GM18511 (cell line): ENCODE measurements around the gene TRIM36.
A peak's percentile ranks its signal among the peaks of the same experiment; 100 is the strongest.

Source experiments
- ATAC-seq: cut with Tn5 transposase; IDR thresholded peaks from one replicate; pipeline ENCODE4 v1.9.1; 2021; ENCODE audit warnings: mild to moderate bottlenecking, moderate library complexity; ENCODE audit not compliant: unreplicated experiment

TRIM36 gene

GRCh38 chr5:115169487-115170133 is at the start of gene TRIM36:
Gene TRIM36, minus strand, starts transcription at chr5:115169908. Its CDS starts 274 bp downstream, at chr5:115169634.
- ATAC-seq = peak; percentile 98

- ATAC-seq = no peak
These were observed 44.8 kb upstream of the TRIM36 start for GRCh38 chr5:115214541-115214940.

- ATAC-seq = peak; percentile 100
These were observed 39.6 kb upstream of the TRIM36 start for GRCh38 chr5:115209279-115209678.

DNA sequence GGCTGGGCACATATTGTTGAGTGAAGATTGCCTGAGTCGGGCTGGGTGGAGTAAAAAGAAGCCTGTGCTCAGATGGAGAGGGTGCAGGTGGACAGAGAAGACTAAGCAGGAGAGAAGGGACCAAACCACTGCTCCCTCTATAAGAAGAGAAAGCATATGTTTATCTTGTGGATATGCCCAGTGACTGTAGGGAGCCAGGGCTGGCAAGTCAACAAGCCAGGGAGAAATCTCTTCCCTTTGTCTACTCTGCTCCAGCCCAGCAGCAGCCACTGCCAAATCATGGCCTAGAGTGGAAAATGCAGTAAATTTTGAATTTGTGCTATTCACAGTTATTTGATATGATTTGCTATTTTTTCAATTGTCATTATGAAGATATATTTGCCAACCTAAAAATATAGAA is 33.2 kb upstream of the TRIM36 start:
- no peak for ATAC-seq

GRCh38 chr5:115196161-115196560 is 26.5 kb upstream of the TRIM36 start:
- ATAC-seq = no peak

GRCh38 chr5:115194676-115195075 is 25.0 kb upstream of the TRIM36 start:
- ATAC-seq = no peak

DNA sequence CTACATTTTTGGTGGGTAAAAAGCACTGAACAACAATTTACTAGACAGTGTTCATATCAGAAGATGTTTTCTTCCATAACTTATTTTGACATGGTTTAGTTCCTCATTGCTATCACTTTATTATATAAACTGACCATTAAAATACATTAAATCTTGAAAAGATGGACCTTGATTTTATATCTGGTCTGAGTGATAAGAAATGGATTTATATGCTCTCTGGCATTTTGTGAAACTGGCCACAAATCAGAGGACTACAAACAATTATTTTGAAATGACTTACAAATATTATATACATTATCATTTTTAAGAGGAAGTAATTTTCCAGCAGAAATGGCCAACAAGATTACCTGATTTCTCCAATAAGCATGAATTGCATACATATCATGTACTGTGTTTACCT is 23.6 kb upstream of the TRIM36 start:
- ATAC-seq = no peak

DNA sequence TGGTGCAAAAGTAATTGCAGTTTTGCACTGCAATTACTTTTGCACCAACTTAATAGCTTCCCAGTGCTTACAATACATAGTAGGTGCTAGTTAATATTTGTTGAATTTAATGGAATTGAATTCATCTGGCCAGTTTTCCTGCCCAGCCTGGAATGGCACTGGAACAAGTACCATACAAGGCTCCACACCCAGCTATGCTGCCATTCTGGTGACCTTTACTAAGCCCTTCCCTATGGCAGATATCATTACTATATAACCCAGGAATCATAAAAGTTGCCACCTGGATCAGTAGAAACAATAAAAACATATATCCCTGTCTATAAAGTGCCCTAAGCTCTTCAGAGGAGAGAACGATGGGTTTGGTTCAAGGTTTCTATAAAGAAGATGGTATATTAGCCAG is 22.4 kb upstream of the TRIM36 start:
- ATAC-seq = no peak

- ATAC-seq = no peak
These were observed 21.8 kb upstream of the TRIM36 start for GRCh38 chr5:115191474-115192031.

GRCh38 chr5:115190388-115190787 is 20.7 kb upstream of the TRIM36 start:
- no peak for ATAC-seq

GRCh38 chr5:115189866-115190265 is 20.2 kb upstream of the TRIM36 start:
- no peak for ATAC-seq

- no peak for ATAC-seq
These were observed 17.1 kb upstream of the TRIM36 start for GRCh38 chr5:115186794-115187193.

GRCh38 chr5:115184770-115185169 is 15.1 kb upstream of the TRIM36 start:
- no peak for ATAC-seq

GRCh38 chr5:115181757-115182156 is 12.0 kb upstream of the TRIM36 start:
- ATAC-seq = no peak

GRCh38 chr5:115180165-115180709 is 10.5 kb upstream of the TRIM36 start:
- peak; percentile 73 for ATAC-seq

DNA sequence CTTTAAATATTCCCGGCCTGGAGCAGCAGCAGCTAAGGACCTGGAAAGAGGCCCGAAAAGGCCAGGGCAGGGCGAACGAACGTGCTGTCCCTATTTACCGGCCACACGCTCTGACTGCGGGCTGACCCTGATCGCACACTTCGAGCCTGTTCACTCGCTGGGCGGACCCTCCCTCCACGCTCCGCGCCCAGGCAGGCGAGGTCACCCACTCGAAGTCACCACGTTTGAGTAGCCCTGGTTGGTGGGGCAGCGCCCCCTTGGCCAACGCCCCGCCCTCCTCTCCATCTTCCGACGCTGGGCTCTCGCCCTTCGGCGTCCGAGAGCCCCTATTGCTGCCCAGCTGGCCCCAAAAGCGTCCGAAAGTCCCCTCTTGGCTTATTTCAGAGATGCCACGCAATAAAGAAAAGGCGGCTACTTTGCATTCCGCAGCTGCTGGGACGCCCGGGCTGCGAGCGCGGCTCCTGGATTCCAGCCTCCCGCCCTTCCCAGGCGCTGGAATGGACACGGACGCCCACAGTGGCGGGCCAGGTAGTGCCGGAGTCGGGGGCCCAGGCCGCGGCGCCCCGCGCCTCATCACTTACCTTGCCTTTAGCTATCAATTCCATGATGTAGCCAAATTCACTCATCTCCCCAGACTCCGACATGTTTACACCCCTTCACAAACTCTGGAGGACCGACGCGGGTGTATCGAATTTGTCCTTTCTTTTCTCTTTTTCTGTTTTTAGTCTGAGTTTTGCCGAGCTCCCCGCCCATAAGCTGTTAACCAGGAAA is 9.9 kb upstream of the TRIM36 start:
- peak; percentile 32 for ATAC-seq

GRCh38 chr5:115179030-115179393 is 9.3 kb upstream of the TRIM36 start:
- no peak for ATAC-seq

DNA sequence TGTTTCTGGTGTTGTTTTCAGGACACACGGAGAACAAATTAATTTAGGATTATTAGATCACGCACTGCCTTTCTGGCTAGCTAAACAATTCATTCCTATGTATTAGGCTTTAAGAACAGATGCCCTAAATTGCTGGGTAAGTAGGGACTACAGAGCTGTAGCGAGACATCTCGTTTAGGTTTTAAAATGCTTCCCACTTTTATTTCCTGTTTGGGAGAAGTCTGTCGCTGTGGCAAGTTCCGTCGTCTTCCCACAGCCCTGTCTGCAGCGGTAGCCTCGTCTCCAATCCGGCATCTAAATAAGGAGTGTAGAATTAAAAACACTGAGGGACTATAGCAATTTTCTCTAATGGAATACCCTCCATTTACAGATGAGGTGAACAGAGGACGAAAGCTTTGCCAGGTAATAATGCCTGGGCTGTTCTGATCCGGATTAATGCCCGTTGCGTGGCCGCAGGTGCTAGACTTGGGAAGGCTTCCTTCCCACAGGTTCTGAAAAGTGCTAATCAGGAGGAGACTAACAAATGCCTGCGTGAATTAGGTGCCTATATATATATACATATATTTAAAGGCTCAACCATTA is 1.3 kb upstream of the TRIM36 start:
- no peak for ATAC-seq

GRCh38 chr5:115170134-115170928 is 623 bp upstream of the TRIM36 start:
- ATAC-seq = peak; percentile 56

DNA sequence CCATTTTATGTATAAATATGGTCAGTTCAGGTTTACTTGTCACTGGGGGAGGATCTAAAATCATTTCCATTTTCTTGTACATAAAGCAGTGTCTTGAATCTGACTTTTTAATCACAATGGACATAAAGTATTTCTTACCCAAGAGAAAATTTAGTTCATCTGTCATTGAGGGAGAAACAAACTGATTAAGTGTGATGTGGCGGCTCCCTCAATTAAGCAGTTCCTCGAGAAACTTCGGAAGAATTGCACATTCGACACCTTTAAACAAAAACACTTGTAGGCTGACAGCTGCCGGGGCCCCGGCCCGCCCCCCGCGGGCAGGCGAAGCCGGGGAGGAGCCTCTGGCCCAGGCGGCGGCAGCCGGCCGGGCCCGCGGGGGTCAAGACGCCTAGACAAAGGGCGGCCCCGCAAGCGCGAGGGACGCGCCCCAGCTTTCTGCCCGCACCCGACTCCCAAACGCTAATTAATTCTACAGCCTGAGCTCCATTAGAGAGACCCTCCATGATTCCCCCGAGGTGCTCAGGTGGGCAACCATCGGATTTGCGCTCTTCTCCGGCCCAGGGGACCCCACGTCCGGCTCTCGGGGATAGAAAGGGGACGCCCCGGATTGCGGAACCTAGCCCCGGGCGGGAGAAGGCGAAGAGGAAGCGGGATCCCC is 750 bp downstream of the TRIM36 start:
- ATAC-seq = peak; percentile 7
